Epidermal melanocyte (primary cell): ENCODE data around the gene PCSK9.
"Not testable (repeated sequence)": the region's sequence is repeated elsewhere in the genome, so short reads cannot be mapped to it uniquely, and the experiment has no call there.

Experiments used
- DNase-seq: peaks from one replicate; pipeline ENCODE4 v3.0.0; 2011; ENCODE audit warnings: low spot score; ENCODE audit not compliant: insufficient read length

Gene PCSK9

DNA sequence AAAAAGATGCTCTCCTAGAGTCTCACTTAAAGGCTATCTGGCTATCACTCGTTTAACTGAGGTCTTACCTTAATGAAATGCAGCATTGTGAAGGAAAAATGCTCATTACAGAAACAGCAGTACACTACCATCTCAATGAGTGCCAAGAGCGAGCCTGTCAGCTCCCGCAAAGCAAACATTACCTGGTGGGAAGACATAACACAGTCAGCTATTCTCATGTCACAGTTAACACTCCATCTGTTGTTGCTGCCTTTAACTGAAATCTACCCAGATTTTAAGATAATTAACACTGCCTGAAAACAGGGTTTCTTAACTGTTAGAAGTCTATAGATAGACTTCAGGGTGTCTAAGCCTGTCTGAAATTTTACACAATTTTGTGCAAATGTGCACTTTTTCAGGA is 39.1 kb downstream of the PCSK9 start:
- DNase-seq: no peak

GRCh38 chr1:55079651-55080050 is 40.3 kb downstream of the PCSK9 start:
- DNase-seq: no peak

DNA sequence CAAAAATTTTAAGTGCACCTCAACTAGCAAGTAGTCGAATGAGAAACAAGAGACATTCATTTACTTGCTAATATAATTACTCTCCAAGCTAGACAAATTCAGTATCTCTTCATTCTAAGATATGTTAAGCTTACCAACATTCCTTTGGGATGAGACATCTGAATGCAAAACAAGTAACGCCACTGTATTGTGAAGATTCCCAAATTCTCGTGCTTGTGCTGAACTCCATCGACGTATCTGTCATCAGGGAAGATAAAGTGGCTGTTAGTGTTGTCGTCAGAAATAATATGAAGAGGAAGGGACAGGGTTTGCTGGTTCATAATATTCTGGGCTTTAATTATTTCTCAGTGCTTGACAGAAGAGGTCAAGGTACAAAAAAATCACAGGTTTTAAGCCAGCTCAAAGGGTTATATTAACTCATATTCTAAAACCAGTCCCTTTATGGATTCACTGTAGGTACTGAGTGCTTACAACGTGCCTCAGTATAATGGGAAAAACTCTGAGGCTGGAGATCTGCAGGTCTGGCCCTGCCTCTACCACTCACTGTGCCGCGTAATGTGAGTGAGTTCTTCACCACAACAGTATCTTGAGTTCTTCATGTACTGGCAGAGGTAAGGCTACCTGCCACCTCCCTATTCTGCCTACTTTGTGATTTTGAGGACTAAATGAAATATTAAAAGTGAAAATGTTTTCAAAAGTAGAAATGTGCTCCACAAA is 42.0 kb downstream of the PCSK9 start:
- no peak for DNase-seq

- DNase-seq: no peak
These were observed 42.6 kb downstream of the PCSK9 start for GRCh38 chr1:55081905-55082296.

DNA sequence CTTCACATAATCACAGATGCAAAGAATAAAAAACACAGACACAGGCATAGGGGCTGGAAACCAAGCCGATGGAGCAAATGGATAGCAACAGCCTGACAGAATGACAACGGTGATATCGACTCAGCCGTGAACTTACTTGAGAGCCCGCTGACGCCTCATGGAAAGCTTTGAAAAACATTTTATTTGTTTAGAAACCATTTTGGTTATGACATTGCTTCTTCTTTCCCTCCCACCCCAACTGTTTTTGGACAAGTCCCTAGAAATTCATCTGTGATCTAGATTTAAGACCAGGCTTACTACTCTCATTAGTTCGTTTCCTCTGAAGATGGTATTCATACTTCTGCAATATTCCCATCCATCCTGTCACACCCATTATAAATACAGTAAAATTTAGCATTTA is 44.9 kb downstream of the PCSK9 start:
- DNase-seq: no peak

DNA sequence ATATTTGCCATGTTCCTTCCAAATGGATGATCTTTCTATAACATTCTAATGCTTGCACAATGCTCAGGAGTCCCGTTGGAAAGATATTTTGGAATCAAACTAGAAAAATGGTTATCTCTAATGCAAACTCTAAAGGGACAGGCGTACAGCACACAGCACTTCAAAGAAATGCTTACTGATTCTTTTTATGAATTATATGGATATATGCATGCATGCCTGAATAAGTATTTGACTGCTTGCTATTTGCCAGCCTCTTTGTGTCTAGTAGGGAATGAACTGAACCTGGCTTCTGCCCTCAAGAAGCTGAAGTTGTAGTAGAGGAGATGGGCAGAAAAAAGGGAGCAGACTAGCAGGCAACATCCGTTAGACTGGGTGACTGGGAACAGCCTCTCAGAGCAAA is 48.1 kb downstream of the PCSK9 start:
- no peak for DNase-seq

DNA sequence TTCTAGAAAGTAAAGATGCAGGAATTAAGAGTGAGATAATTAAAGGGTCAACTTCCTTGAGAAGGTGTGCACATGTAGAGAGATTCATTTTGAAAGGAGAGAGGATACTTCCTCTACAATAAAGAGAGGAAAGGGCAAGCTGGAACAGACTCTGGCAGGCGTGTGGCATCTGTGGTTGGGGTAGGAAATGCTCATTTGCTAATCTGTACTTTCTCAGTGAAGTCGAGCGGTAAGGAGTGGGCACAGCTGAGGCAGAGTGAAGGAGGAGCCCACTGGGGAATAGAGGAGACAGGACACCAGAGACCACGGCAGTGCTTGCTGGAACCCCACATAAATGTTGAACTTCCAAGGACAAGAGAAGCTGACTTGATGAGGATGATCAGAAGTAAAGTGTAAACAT is 49.1 kb downstream of the PCSK9 start:
- no peak for DNase-seq

DNA sequence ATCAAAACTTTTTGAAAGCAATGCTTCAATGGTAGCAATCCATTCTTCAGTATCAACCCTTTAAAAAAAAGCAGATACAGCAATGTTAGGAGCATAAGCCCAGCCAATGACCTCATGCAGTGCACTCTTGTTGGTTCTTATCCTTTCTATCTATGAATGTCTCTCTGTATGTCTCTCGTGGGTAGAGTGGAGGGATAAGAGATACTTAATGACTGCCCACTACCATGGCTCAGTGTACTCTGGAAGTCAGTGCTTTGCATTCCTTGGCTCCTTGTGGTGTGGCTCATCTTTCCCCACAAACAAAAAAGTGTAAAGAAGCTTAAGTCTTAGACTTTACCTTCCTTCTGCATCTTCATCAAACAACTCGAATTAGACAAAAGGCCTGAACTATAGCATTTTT is 50.3 kb downstream of the PCSK9 start:
- DNase-seq: no peak

DNA sequence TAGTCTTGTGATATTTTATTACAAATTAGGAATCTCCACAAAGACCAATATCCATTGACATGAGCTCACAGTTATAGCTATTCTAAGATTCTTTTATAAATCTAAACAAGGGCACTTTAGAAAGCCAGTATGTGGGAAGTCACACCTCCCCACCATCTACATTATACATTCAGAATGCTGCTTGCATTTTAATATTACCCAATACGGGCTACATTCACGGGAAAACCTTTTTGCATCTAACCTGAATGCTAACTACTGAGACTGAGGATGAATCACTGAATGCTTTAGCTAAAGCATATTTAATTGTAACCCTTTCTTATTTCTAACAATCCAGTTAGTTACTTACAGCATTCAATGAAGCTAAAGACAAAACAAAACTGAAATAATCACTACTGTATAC is 53.1 kb downstream of the PCSK9 start:
- DNase-seq: no peak

GRCh38 chr1:55095095-55095494 is 55.7 kb downstream of the PCSK9 start:
- DNase-seq: no peak

DNA sequence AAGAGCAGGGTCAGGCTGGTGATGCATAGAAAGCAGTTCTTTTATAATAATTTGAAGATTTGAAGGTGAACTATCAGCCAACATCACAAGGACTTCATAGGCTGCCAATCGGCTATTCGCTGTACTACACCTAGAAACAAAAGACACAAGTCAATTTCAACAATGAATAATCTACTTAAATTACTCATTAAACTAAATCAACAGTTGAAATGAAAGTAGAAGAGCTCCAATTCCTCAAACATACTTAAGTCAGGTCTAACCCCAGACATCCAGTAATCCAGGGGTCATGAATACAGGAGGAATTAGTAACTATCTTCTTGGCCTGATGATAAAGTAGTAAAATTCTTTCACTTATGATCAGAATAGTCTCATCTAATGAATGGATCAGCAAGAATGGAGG is 64.5 kb downstream of the PCSK9 start:
- DNase-seq: no peak

- no peak for DNase-seq
These were observed 67.8 kb downstream of the PCSK9 start for GRCh38 chr1:55107101-55107500.

GRCh38 chr1:55109005-55109404 is 69.7 kb downstream of the PCSK9 start:
- DNase-seq: not testable (repeated sequence)
